ENCODE results near the gene HDAC9.
"Not testable (repeated sequence)": the region's sequence is repeated elsewhere in the genome, so short reads cannot be mapped to it uniquely, and the experiment has no call there.

Gene HDAC9

DNA sequence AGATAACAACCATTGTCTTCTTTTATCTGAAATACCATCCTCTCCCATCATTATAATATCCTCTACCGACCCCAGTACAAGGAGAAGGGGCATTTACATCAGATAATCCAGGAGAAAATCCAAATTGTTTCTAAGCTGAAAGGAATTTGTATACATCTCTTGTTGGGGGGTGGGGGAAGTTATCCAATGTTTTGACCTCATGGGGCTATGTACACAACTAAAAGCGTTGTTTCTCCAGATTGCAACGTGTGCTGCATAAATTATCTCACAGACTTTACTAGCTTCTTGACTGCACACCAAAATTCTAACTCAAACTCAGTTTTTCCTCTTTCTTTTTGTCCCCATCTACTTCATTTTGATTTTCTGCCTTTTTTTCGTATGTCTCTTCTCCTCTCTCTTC is 465.2 kb downstream of the HDAC9 start:
- Histone ChIP-seq H3K27me3 (ENCODE audit: insufficient read depth, insufficient read length) (no peaks in the 10 kb centered on the region), H3K36me3 (ENCODE audit: insufficient read depth, insufficient read length, low read length) (no peaks in the 10 kb centered on the region), H3K9me3 (ENCODE audit: insufficient read depth, low read length) (no peaks in the 10 kb centered on the region), H3K4me1 (ENCODE audit: insufficient read depth, insufficient read length) (no peaks in the 10 kb centered on the region), H3K4me3 (ENCODE audit: insufficient read length, low read depth) (no peak overlapping the region), H3K9ac (ENCODE audit: insufficient read length, low read depth) (no peak overlapping the region)
- no peak for DNase-seq (ENCODE audit: low read depth, low spot score)
- TF ChIP-seq ZNF274 (IDR thresholded peaks at IDR 0.05; ENCODE audit: low read depth, low read length), result no peak
- no peak for TF ChIP-seq YY1 (IDR thresholded peaks at IDR 0.05; ENCODE audit: insufficient read depth, insufficient read length)
- no peak for TF ChIP-seq SUZ12 (IDR thresholded peaks at IDR 0.05; ENCODE audit: extremely low read depth, insufficient read depth, insufficient read length)

DNA sequence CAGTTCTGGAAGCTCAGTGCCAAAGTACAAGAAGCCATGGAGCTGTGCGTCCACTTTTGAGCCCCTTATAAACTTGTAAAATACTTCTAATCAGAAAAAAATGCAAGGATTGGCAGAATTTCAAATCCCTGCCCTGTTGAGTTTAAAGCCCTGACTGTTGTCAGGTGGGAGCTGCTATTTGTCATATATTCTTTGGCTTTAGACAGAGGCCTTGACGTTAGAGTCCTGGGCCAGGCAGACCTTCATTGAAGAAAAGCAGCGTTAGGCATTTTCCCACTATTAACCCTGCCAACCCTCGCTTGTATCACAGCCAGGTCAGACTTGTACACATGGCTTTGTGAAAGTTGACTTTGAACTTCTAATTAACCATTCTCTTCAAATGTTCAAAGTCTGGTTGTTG is 466.5 kb downstream of the HDAC9 start:
- H3K27me3 ChIP-seq (ENCODE audit: insufficient read depth, insufficient read length), result no peaks in the 10 kb centered on the region
- no peak overlapping the region for H3K9ac ChIP-seq (ENCODE audit: insufficient read length, low read depth)
- no peak overlapping the region for H3K4me3 ChIP-seq (ENCODE audit: insufficient read length, low read depth)
- no peaks in the 10 kb centered on the region for H3K36me3 ChIP-seq (ENCODE audit: insufficient read depth, insufficient read length, low read length)
- H3K9me3 ChIP-seq (ENCODE audit: insufficient read depth, low read length), result no peaks in the 10 kb centered on the region
- no peak for DNase-seq (ENCODE audit: low read depth, low spot score)
- H3K4me1 ChIP-seq (ENCODE audit: insufficient read depth, insufficient read length), result no peaks in the 10 kb centered on the region
- no peak for TF ChIP-seq YY1 (IDR thresholded peaks at IDR 0.05; ENCODE audit: insufficient read depth, insufficient read length)
- TF ChIP-seq ZNF274 (IDR thresholded peaks at IDR 0.05; ENCODE audit: low read depth, low read length), result no peak
- TF ChIP-seq SUZ12 (IDR thresholded peaks at IDR 0.05; ENCODE audit: extremely low read depth, insufficient read depth, insufficient read length), result no peak

DNA sequence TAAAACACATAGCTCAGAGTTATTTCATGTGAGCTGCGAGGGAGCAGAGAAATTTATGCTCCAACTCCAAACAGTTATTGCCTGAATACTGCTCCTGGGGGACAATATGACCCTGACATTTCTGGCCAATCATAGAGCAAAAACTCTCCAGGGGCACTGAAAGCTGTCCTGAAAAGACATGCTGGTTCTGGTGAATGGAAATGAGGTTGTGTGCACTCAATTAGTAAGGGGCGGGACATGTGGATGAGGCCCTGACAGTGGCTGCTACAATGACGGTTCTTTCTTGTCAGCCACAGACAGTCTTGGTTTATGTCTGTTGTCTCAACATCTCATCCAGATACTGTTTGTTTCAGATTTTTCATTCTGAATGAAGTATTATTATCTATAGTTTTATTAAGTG is 470.1 kb downstream of the HDAC9 start:
- DNase-seq (ENCODE audit: low read depth, low spot score), result no peak
- Histone ChIP-seq H3K27me3 (ENCODE audit: insufficient read depth, insufficient read length) (no peaks in the 10 kb centered on the region), H3K4me1 (ENCODE audit: insufficient read depth, insufficient read length) (no peaks in the 10 kb centered on the region), H3K36me3 (ENCODE audit: insufficient read depth, insufficient read length, low read length) (no peaks in the 10 kb centered on the region), H3K9ac (ENCODE audit: insufficient read length, low read depth) (no peak overlapping the region), H3K4me3 (ENCODE audit: insufficient read length, low read depth) (no peak overlapping the region), H3K9me3 (ENCODE audit: insufficient read depth, low read length) (no peaks in the 10 kb centered on the region)
- no peak for TF ChIP-seq ZNF274 (IDR thresholded peaks at IDR 0.05; ENCODE audit: low read depth, low read length)
- no peak for TF ChIP-seq SUZ12 (IDR thresholded peaks at IDR 0.05; ENCODE audit: extremely low read depth, insufficient read depth, insufficient read length)
- TF ChIP-seq YY1 (IDR thresholded peaks at IDR 0.05; ENCODE audit: insufficient read depth, insufficient read length), result no peak

DNA sequence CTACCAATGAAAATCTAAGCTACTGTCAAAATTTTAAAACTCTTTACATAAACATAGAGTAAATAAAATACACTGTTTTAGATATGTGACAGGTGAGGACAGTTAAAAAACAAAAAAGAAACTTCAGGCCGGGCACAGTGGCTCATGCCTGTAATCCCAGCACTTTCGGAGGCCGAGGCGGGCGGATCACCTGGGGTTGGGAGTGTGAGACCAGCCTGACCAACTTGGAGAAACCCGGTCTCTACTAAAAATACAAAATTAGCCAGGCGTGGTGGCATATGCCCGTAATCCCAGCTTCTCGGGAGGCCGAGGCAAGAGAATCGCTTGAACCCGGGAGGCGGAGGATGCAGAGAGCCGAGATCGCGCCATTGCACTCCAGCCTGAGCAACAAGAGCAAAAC is 472.2 kb downstream of the HDAC9 start:
- H3K4me3 ChIP-seq (ENCODE audit: insufficient read length, low read depth); H3K9me3 ChIP-seq (ENCODE audit: insufficient read depth, low read length); H3K27me3 ChIP-seq (ENCODE audit: insufficient read depth, insufficient read length); H3K4me1 ChIP-seq (ENCODE audit: insufficient read depth, insufficient read length); H3K9ac ChIP-seq (ENCODE audit: insufficient read length, low read depth); DNase-seq (ENCODE audit: low read depth, low spot score); H3K36me3 ChIP-seq (ENCODE audit: insufficient read depth, insufficient read length, low read length): not testable (repeated sequence)

DNA sequence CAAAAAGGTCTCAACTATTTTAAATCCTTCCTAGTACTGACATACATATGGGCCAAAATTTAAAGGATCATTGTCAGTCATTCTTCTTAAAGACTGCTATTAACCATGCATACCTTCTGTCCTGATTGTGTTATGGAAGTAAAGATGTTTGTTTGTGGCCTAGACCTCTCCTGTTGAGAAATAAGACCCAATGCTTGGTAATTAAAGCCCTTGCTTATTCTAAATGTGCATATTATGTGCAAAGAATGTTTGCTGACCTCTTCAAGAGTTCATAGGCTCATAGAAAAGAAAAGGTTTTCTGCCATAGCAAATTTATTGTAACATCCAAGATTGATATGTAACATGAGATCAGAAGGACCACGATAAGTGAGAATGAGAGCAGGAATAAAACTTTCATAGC is 476.3 kb downstream of the HDAC9 start:
- H3K4me1 ChIP-seq (ENCODE audit: insufficient read depth, insufficient read length), result no peaks in the 10 kb centered on the region
- H3K9me3 ChIP-seq (ENCODE audit: insufficient read depth, low read length), result no peaks in the 10 kb centered on the region
- H3K9ac ChIP-seq (ENCODE audit: insufficient read length, low read depth), result no peak overlapping the region
- H3K36me3 ChIP-seq (ENCODE audit: insufficient read depth, insufficient read length, low read length), result no peaks in the 10 kb centered on the region
- H3K4me3 ChIP-seq (ENCODE audit: insufficient read length, low read depth), result no peak overlapping the region
- no peak for DNase-seq (ENCODE audit: low read depth, low spot score)
- TF ChIP-seq ZNF274 (IDR thresholded peaks at IDR 0.05; ENCODE audit: low read depth, low read length) (no peak), YY1 (IDR thresholded peaks at IDR 0.05; ENCODE audit: insufficient read depth, insufficient read length) (no peak), SUZ12 (IDR thresholded peaks at IDR 0.05; ENCODE audit: extremely low read depth, insufficient read depth, insufficient read length) (no peak)
- no peaks in the 10 kb centered on the region for H3K27me3 ChIP-seq (ENCODE audit: insufficient read depth, insufficient read length)

DNA sequence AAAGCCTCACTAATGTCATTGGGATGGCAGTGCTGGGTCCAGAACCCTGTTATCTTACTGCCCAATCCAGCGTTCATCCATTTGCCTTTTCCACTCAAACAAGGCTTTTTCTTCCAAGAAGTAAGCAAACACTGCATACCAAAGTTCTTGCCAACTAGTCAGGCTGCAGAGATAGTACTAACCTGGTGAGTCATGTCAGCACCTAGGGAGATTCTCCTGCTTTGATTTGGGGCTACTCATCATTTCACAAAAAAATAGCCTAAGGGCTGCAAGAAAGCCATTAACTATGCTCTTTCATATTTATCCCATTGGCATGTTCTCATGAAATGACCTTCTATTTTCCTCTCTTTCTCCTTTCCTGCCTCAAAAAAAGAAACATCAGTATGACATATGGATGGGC is 479.3 kb downstream of the HDAC9 start:
- no peaks in the 10 kb centered on the region for H3K27me3 ChIP-seq (ENCODE audit: insufficient read depth, insufficient read length)
- no peaks in the 10 kb centered on the region for H3K9me3 ChIP-seq (ENCODE audit: insufficient read depth, low read length)
- no peak for DNase-seq (ENCODE audit: low read depth, low spot score)
- H3K4me3 ChIP-seq (ENCODE audit: insufficient read length, low read depth), result no peak overlapping the region
- TF ChIP-seq YY1 (IDR thresholded peaks at IDR 0.05; ENCODE audit: insufficient read depth, insufficient read length), result no peak
- no peak for TF ChIP-seq ZNF274 (IDR thresholded peaks at IDR 0.05; ENCODE audit: low read depth, low read length)
- no peak for TF ChIP-seq SUZ12 (IDR thresholded peaks at IDR 0.05; ENCODE audit: extremely low read depth, insufficient read depth, insufficient read length)
- H3K36me3 ChIP-seq (ENCODE audit: insufficient read depth, insufficient read length, low read length), result no peaks in the 10 kb centered on the region
- H3K9ac ChIP-seq (ENCODE audit: insufficient read length, low read depth), result no peak overlapping the region
- no peaks in the 10 kb centered on the region for H3K4me1 ChIP-seq (ENCODE audit: insufficient read depth, insufficient read length)

DNA sequence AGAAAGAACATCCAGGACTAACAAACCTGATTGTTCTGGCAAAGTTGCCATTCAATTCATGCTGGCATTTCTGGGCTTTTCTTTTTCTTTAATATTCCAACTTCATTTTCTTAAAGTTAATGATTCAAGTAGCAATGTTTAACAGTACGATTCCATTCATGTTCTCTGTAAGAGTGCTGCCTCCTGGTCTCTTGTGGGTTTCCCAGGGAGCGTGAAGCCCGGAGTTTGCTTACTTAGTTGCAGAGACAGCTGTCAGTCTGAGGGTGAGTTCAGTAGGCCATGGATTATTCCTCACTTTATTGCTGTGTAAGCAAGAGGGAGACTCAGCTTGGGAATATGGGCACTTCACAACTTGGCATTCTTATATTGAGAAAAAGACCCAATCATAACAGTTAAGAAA is 479.7 kb downstream of the HDAC9 start:
- Histone ChIP-seq H3K9me3 (ENCODE audit: insufficient read depth, low read length) (no peaks in the 10 kb centered on the region), H3K4me3 (ENCODE audit: insufficient read length, low read depth) (no peak overlapping the region), H3K9ac (ENCODE audit: insufficient read length, low read depth) (no peak overlapping the region), H3K4me1 (ENCODE audit: insufficient read depth, insufficient read length) (no peaks in the 10 kb centered on the region), H3K27me3 (ENCODE audit: insufficient read depth, insufficient read length) (no peaks in the 10 kb centered on the region), H3K36me3 (ENCODE audit: insufficient read depth, insufficient read length, low read length) (no peaks in the 10 kb centered on the region)
- DNase-seq (ENCODE audit: low read depth, low spot score), result no peak
- no peak for TF ChIP-seq YY1 (IDR thresholded peaks at IDR 0.05; ENCODE audit: insufficient read depth, insufficient read length)
- no peak for TF ChIP-seq ZNF274 (IDR thresholded peaks at IDR 0.05; ENCODE audit: low read depth, low read length)
- no peak for TF ChIP-seq SUZ12 (IDR thresholded peaks at IDR 0.05; ENCODE audit: extremely low read depth, insufficient read depth, insufficient read length)

DNA sequence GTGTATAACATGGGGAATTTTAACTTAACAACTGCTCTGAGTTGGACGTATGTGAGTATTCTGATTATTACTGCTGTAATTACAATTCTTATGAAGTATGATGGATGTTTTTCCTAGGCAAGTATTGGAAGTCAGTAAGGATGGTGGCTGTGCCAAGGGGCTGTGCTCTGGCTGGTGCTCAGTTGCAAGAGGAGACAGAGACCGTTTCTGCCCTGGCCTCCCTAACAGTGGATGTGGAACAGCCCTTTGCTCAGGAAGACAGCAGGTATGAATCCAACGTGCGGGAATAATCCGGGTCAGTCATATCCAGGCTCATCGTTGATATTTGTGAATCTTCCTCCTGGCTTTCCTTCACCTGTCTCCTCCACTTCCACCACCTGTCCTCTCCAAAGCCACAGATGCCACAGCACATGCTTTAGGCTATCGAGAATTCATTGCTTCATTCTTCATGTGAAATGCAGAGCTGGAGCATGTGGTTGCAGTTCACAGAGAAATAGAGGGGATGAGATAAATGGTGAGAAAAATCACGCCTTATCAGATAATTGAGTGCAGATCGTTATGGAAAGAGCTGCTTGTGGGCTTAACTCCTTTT is 480.2 kb downstream of the HDAC9 start:
- no peak overlapping the region for H3K9ac ChIP-seq (ENCODE audit: insufficient read length, low read depth)
- no peaks in the 10 kb centered on the region for H3K9me3 ChIP-seq (ENCODE audit: insufficient read depth, low read length)
- DNase-seq (ENCODE audit: low read depth, low spot score), result no peak
- no peak overlapping the region for H3K4me3 ChIP-seq (ENCODE audit: insufficient read length, low read depth)
- no peaks in the 10 kb centered on the region for H3K27me3 ChIP-seq (ENCODE audit: insufficient read depth, insufficient read length)
- no peak for TF ChIP-seq ZNF274 (IDR thresholded peaks at IDR 0.05; ENCODE audit: low read depth, low read length)
- TF ChIP-seq YY1 (IDR thresholded peaks at IDR 0.05; ENCODE audit: insufficient read depth, insufficient read length), result no peak
- TF ChIP-seq SUZ12 (IDR thresholded peaks at IDR 0.05; ENCODE audit: extremely low read depth, insufficient read depth, insufficient read length), result no peak
- no peaks in the 10 kb centered on the region for H3K36me3 ChIP-seq (ENCODE audit: insufficient read depth, insufficient read length, low read length)
- no peaks in the 10 kb centered on the region for H3K4me1 ChIP-seq (ENCODE audit: insufficient read depth, insufficient read length)
